Measurements from ENCODE around the gene FBXL12.

The FBXL12 gene

DNA sequence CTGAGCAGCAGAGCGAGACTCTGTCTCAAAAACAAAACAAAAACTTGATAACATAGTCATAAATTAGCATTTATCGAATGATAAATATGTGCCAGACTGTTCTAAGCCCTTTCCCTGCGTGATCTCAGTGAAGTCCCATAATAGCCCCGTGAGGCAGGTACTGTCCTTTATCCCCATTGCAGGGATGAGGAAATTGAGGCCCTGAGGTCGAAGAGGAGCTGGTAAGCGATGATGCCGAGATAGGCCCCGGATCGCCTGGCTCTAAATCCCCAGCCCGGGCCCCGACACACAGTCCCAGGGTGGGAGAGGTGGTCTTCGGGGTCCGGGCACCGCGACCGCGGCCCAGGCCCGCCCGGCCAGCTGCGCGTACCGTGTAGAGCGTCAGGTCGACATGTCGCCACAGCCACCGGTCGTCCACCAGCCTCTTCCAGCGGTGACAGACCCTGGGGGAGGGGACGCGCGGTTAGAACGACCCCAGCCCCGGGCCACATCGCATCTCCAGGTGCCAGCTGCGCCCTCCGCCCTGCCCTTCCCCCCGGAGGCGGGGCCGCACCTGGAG is 625 bp downstream of the FBXL12 start:
- peak overlapping the region; percentile 95 for H3K27ac ChIP-seq
- TF ChIP-seq ZFX (IDR thresholded peaks at IDR 0.05) = peak; percentile 55; the same call in 1 of the 2 replicates
- TF ChIP-seq CTCF (conservative IDR thresholded peaks at IDR 0.05) = no peak

GRCh38 chr19:9811139-9811538 is 7.7 kb downstream of the FBXL12 start:
- H3K27ac ChIP-seq = no peak overlapping the region
- TF ChIP-seq ZFX (IDR thresholded peaks at IDR 0.05) = no peak
- TF ChIP-seq CTCF (conservative IDR thresholded peaks at IDR 0.05) = no peak

GRCh38 chr19:9808855-9809824 is 9.7 kb downstream of the FBXL12 start:
- no peak overlapping the region for H3K27ac ChIP-seq
- TF ChIP-seq CTCF (conservative IDR thresholded peaks at IDR 0.05) (no peak), ZFX (IDR thresholded peaks at IDR 0.05) (no peak)

DNA sequence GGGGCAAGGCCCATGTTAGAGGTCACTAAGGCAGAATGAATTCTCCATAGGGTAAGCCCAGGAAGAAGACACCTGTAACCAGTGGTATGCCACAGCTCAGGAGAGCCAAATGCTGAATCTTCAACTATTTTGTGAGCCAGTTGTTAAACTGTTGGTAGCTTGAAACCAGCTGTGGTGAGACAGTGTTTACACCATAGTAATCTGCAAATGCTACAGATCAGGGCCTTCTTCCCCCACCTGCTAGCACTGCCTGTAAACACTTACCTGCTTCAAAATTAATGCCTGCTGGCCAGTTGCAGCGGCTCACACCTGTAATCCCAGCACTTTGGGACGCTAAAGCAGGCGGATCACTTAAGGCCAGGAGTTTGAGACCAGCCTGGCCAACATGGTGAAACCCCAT is 12.1 kb downstream of the FBXL12 start:
- no peak overlapping the region for H3K27ac ChIP-seq
- TF ChIP-seq CTCF (conservative IDR thresholded peaks at IDR 0.05) (no peak), ZFX (IDR thresholded peaks at IDR 0.05) (no peak)

- H3K27ac ChIP-seq = no peak overlapping the region
- no peak for TF ChIP-seq ZFX (IDR thresholded peaks at IDR 0.05)
- TF ChIP-seq CTCF (conservative IDR thresholded peaks at IDR 0.05) = no peak
Measured at GRCh38 chr19:9801976-9802375, 16.9 kb downstream of the FBXL12 start.

DNA sequence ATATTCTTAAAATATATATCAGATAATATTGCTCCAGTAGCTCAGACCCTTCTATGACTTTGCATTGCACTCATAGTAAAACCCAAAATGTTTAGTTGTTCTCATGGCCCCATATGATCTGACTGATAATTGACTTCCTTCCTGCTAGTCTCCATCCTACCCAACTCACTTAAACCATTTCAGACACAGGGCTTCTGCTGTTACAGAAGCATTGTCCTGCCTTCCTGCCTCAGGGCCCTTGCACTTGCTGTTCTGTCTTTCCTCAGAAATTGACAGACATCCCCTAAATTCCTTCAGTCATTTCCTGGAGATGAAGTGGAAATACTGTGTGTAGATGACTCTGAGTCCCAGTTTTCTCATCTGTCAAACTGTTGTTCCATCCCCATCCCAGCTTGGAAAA is 19.7 kb downstream of the FBXL12 start:
- no peak overlapping the region for H3K27ac ChIP-seq
- TF ChIP-seq ZFX (IDR thresholded peaks at IDR 0.05) = no peak
- TF ChIP-seq CTCF (conservative IDR thresholded peaks at IDR 0.05) = no peak

DNA sequence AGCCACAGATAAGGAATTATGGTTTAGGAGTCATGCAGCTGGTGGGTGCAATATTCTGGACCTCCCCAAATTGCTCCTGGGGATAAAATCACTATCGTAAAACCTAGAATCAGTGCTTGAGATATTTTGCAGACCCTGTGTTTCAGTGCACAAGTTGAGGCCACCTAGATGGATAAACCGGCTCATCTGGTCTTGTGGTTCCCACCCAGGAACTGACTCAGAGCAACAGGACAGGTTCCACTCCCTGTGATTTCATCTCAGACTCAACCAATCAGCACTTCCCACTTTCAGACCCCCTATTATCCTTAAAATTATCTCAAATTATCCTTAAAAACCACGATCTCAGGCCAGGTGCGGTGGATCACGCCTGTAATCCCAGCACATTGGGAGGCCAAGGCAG is 21.0 kb downstream of the FBXL12 start:
- H3K27ac ChIP-seq = no peak overlapping the region
- TF ChIP-seq ZFX (IDR thresholded peaks at IDR 0.05) (no peak), CTCF (conservative IDR thresholded peaks at IDR 0.05) (no peak)
